Sigmoid colon (tissue), 7 donors: ENCODE data around the gene GTPBP3. TPM values are rescaled to one million over a fixed set of nuclear protein-coding genes. Genes with fewer than 3 reads are reported as not detected.

ENCODE experiments used
- DNase-seq: peaks from one replicate; pipeline ENCODE4 v3.0.0-alpha.2; 2019
- H3K27ac ChIP-seq, 4 donors: fragments of 200-600 bp; sonication (generic); one replicate each; pipeline ENCODE4 v1.5.1; 2016 to 2019; ENCODE audit warnings: mild to moderate bottlenecking in 1 of 4
- H3K27me3 ChIP-seq, 3 donors: fragments of 200-600 bp; sonication (generic); one replicate each; pipeline ENCODE4 v1.5.1; 2019; ENCODE audit warnings: mild to moderate bottlenecking in 1 of 3
- H3K36me3 ChIP-seq, 4 donors: fragments of 200-600 bp; sonication (generic); one replicate each; pipeline ENCODE4 v1.5.1; 2016 to 2019
- H3K4me1 ChIP-seq, 4 donors: fragments of 200-600 bp; sonication (generic); one replicate each; pipeline ENCODE4 v1.5.1; 2017 to 2019
- H3K4me3 ChIP-seq, 4 donors: fragments of 200-600 bp; sonication (generic); one replicate each; pipeline ENCODE4 v1.5.1; 2017 to 2019; ENCODE audit warnings: mild to moderate bottlenecking in 2 of 4, moderate library complexity in 1 of 4
- H3K9me3 ChIP-seq, 4 donors: fragments of 200-600 bp in 3 of 4; sonication (generic) in 3 of 4; one replicate each; pipeline versions ENCODE4 v1.5.1 to v1.6.1; 2013 to 2019
- CTCF ChIP-seq, 4 experiments: fragments of 450-650 bp in 3 of 4; fragments of 200-600 bp in 1 of 4; IDR thresholded peaks; one replicate each; pipeline ENCODE4 v1.5.1; 2016 to 2019; ENCODE audit warnings: antibody characterized with exemption in 4 of 4, mild to moderate bottlenecking in 3 of 4, moderate library complexity in 2 of 4
- EP300 ChIP-seq, 4 donors: sonication (generic); formaldehyde crosslinking; IDR thresholded peaks; one replicate each; pipeline ENCODE4 v1.6.1; 2017; ENCODE audit warnings: antibody characterized with exemption in 4 of 4
- POLR2A ChIP-seq, 2 donors: fragments of 450-650 bp; IDR thresholded peaks; one replicate each; pipeline ENCODE4 v1.6.1; 2016; ENCODE audit warnings: antibody characterized with exemption in 2 of 2, mild to moderate bottlenecking in 2 of 2, moderate library complexity in 2 of 2
- POLR2AphosphoS5 ChIP-seq, 4 donors: sonication (generic); formaldehyde crosslinking; IDR thresholded peaks; one replicate each; pipeline ENCODE4 v1.6.1; 2017; ENCODE audit warnings: antibody characterized with exemption in 4 of 4
- WGBS, 2 donors: extraction: QIAGEN DNeasy Blood & Tissue Kit; methylation state at CpG; one replicate each; pipeline ENCODE4 v1.1.7; 2013; 5-methylcytosine and 5-hydroxymethylcytosine counted together
- intact Hi-C: fragments of 100-400 bp; cut with DNase I; formaldehyde crosslinking; loops from one replicate; pipeline ENCODE4 v1.15.1; 2023
- polyA plus RNA-seq, 3 donors: library from polyadenylated mRNA; stranded (reverse); fragments of 200-250 nt; gene quantifications; one replicate each; pipeline ENCODE4 v1.2.3, GENCODE V29; 2013
- total RNA-seq, 4 donors: library from RNA; depleted of rRNA; stranded (reverse); fragments of >200 nt; gene quantifications; one replicate each; pipeline ENCODE4 v1.1.0, GENCODE V29; 2016
- donor health status: healthy with polysubstance abuse.
- donor health status: Bipolar disorder and iron deficiency.
- donor health status: healthy.

Gene GTPBP3
- total and polyA plus RNA-seq, 7 donors = 3.7 to 22.2 (median 13.2) TPM

DNA sequence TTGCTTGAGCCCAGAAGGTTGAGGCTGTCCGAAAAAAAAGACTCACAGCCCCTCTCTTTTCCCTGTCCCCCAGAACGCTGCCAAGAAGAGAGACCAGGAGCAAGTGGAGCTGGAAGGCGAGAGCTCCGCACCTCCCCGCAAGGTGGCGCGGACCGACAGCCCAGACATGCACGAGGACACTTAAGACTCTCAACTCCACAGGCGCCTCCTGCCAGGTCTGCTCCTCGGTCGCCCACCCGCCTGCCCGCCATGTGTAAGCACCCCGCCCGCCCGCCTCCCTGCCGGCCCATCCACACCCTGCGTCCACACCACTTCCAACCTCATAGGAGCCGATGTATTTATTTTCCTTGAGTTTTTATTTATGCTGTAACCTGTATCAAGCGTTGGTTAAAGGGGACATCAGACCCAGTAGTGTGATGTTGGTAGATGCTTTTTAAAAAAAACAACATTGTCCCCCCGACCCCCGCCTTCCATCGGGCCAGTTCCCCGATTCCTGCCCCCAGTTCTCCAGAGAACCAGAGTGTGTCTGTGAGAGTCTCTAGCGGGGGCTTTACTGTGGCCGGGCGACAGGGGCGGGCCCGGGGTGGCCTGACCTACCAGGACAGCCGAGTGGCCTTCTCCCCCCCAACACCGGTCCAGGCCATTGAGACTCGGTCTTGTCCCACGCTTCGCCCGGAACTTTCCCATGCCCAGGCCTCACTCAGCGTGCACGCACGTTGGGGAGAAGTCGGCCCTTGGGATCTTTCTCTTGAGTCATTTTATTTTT lies 17.7 kb upstream of the GTPBP3 start:
- Histone ChIP-seq H3K27me3 (peaks cover 0 to 5% (median 0%) of the 10 kb centered on the region in 3 donors), H3K36me3 (peaks cover 11 to 74% (median 33%) of the 10 kb centered on the region in 4 donors), H3K27ac (no peak overlapping the region), H3K9me3 (no peaks in the 10 kb centered on the region), H3K4me3 (no peak overlapping the region), H3K4me1 (peaks cover 0 to 5% (median 0%) of the 10 kb centered on the region in 4 donors)
- no peak for TF ChIP-seq POLR2AphosphoS5 (IDR thresholded peaks at IDR 0.05)
- no peak for TF ChIP-seq EP300 (IDR thresholded peaks at IDR 0.05)
- TF ChIP-seq POLR2A (IDR thresholded peaks at IDR 0.05) = no peak
- no peak for TF ChIP-seq CTCF (IDR thresholded peaks at IDR 0.05)
- 90 to 93% methylated on average over 40 of the region's 40 CpGs for WGBS, 2 donors
- no peak for DNase-seq
- intact Hi-C loops = no loop called here

DNA sequence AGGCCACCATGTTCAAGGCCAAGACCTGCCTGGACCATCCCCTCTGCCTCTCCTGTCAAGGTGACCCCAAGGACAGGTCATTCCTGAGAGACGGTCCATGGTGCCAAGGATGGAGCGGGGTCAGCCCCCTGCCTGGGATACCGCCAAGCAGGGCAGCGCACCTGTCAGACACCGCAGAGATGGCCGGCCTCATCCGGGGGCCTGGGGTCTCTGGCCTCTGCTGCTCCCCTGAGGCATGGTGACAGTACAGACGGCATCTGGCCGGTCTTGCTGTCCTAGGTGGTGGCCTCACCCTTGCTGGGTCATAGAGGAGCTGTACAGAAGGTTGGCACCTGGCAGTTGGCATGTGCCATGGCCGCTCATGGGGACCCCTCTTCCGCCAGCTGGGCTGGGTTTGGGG lies 16.9 kb upstream of the GTPBP3 start:
- TF ChIP-seq EP300 (IDR thresholded peaks at IDR 0.05) = no peak
- TF ChIP-seq POLR2A (IDR thresholded peaks at IDR 0.05) = no peak
- no peak for TF ChIP-seq CTCF (IDR thresholded peaks at IDR 0.05)
- no peak for TF ChIP-seq POLR2AphosphoS5 (IDR thresholded peaks at IDR 0.05)
- intact Hi-C loops = no loop called here

GRCh38 chr19:17321655-17322489 lies 15.5 kb upstream of the GTPBP3 start:
- Histone ChIP-seq H3K27ac (no peak overlapping the region), H3K4me1 (peaks cover 0 to 5% (median 0%) of the 10 kb centered on the region in 4 donors), H3K9me3 (no peaks in the 10 kb centered on the region), H3K27me3 (peaks cover 0 to 5% (median 0%) of the 10 kb centered on the region in 3 donors), H3K4me3 (no peak overlapping the region), H3K36me3 (peaks cover 9 to 55% (median 22%) of the 10 kb centered on the region in 4 donors)
- 89 to 93% methylated on average over 19 of the region's 19 CpGs for WGBS, 2 donors
- intact Hi-C loops = no loop called here
- TF ChIP-seq POLR2AphosphoS5 (IDR thresholded peaks at IDR 0.05) (no peak), POLR2A (IDR thresholded peaks at IDR 0.05) (no peak), EP300 (IDR thresholded peaks at IDR 0.05) (no peak), CTCF (IDR thresholded peaks at IDR 0.05) (no peak)
- DNase-seq = no peak

More for the DNA sequence above, 16.9 kb upstream of the GTPBP3 start:
- H3K27me3 ChIP-seq = peaks cover 0 to 5% (median 0%) of the 10 kb centered on the region in 3 donors
- no peak for DNase-seq
- H3K27ac ChIP-seq = no peak overlapping the region
- peaks cover 9 to 69% (median 30%) of the 10 kb centered on the region in 4 donors for H3K36me3 ChIP-seq
- 83 to 93% methylated on average over 11 of the region's 11 CpGs for WGBS, 2 donors
- no peaks in the 10 kb centered on the region for H3K9me3 ChIP-seq
- no peak overlapping the region for H3K4me3 ChIP-seq
- peaks cover 0 to 5% (median 0%) of the 10 kb centered on the region in 4 donors for H3K4me1 ChIP-seq

GRCh38 chr19:17322854-17323253 lies 14.5 kb upstream of the GTPBP3 start:
- TF ChIP-seq POLR2AphosphoS5 (IDR thresholded peaks at IDR 0.05) (no peak), CTCF (IDR thresholded peaks at IDR 0.05) (no peak), EP300 (IDR thresholded peaks at IDR 0.05) (no peak), POLR2A (IDR thresholded peaks at IDR 0.05) (no peak)
- intact Hi-C loops = no loop called here

More at GRCh38 chr19:17322854-17323253, 14.5 kb upstream of the GTPBP3 start:
- peaks cover 0 to 5% (median 0%) of the 10 kb centered on the region in 3 donors for H3K27me3 ChIP-seq
- peaks cover 9 to 49% (median 21%) of the 10 kb centered on the region in 4 donors for H3K36me3 ChIP-seq
- no peaks in the 10 kb centered on the region for H3K9me3 ChIP-seq
- 75 to 78% methylated on average over 10 of the region's 10 CpGs for WGBS, 2 donors
- DNase-seq = peak; percentile 58
- peaks cover 0 to 5% (median 3%) of the 10 kb centered on the region in 4 donors for H3K4me1 ChIP-seq
- no peak overlapping the region for H3K4me3 ChIP-seq
- H3K27ac ChIP-seq = no peak overlapping the region
